GM10266 (cell line): ENCODE measurements around the gene DPH1.

Source experiments
- DNase-seq: peaks from one replicate; pipeline ENCODE4 v3.0.0; 2012; ENCODE audit errors: extremely low spot score
- TF ChIP-seq, protein P1 (sequence below): IDR thresholded peaks from 2 replicates; pipeline ENCODE4 v1.5.1; 2012; ENCODE audit warnings: mild to moderate bottlenecking, low read depth; ENCODE audit not compliant: control insufficient read depth, insufficient read depth; ENCODE audit errors: missing control alignments

DPH1 gene

DNA sequence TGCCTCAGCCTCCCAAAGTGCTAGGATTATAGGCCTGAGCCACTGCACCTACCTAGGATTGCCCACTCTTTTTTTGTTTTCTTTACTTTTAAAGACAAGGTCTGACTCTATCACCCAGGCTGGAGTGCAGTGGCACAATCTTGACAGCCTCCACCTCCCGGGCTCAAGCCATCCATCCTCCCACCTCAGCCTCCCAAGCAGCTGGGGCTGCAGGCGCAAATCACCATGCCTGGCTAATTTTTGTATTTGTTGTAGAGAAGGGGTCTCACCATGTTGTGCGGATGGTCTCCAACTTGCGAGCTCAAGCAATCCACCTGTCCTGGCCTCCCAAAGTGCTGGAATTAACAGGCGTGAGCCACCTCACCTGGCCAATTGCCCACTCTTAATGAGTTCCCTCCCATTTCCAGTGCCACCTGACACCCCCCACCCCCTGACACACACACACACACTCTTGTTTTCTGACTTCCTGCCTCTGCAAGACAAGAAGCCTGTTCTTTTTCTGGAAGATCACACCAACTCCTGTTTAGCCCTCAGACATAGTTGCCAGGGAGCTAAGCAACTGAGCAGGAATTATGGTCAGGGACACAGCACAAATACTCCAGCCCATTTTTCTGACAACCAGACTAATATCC, 14.4 kb downstream of the DPH1 start:
- DNase-seq = no peak
- TF ChIP-seq, protein P1, sequence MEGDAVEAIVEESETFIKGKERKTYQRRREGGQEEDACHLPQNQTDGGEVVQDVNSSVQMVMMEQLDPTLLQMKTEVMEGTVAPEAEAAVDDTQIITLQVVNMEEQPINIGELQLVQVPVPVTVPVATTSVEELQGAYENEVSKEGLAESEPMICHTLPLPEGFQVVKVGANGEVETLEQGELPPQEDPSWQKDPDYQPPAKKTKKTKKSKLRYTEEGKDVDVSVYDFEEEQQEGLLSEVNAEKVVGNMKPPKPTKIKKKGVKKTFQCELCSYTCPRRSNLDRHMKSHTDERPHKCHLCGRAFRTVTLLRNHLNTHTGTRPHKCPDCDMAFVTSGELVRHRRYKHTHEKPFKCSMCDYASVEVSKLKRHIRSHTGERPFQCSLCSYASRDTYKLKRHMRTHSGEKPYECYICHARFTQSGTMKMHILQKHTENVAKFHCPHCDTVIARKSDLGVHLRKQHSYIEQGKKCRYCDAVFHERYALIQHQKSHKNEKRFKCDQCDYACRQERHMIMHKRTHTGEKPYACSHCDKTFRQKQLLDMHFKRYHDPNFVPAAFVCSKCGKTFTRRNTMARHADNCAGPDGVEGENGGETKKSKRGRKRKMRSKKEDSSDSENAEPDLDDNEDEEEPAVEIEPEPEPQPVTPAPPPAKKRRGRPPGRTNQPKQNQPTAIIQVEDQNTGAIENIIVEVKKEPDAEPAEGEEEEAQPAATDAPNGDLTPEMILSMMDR = no peak

DNA sequence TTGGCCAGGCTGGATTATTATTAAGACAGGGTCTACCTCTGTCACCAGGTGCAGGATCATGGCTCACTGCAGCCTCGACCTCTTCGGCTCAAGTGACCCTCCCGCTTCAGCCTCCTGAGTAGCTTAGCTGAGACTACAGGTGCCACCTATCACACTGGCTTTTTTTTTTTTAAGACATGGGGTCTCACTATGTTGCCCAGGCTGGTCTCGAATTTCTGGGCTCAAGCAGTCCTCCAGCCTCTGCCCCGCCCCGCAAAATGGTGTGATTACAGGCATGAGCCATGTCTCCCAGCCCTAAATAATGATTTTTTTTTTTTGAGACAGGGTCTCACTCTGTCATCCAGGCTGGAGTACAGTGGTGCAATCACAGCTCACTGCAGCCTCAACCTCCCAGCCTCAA, 17.6 kb downstream of the DPH1 start:
- TF ChIP-seq, protein P1 = no peak
- no peak for DNase-seq

DNA sequence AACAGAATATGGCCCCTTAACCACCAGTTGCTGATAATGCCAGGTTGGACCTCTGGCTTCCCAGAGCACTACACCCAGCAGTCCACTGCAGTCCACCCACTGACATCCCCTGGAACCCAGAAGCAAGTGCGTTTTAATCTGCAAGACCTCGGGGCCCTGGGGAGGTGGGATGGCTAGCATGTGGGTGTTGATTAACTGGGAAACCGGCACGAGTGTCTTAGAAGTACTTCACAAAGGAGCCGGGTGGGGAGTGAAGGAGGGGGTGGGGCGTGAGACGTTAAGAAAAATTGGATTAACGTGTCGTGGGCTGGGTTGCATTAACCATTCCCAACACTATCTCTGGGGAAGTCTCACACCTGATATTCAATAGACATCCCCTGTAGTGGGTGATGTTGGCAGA, 18.9 kb downstream of the DPH1 start:
- TF ChIP-seq, protein P1 = no peak
- DNase-seq = no peak

DNA sequence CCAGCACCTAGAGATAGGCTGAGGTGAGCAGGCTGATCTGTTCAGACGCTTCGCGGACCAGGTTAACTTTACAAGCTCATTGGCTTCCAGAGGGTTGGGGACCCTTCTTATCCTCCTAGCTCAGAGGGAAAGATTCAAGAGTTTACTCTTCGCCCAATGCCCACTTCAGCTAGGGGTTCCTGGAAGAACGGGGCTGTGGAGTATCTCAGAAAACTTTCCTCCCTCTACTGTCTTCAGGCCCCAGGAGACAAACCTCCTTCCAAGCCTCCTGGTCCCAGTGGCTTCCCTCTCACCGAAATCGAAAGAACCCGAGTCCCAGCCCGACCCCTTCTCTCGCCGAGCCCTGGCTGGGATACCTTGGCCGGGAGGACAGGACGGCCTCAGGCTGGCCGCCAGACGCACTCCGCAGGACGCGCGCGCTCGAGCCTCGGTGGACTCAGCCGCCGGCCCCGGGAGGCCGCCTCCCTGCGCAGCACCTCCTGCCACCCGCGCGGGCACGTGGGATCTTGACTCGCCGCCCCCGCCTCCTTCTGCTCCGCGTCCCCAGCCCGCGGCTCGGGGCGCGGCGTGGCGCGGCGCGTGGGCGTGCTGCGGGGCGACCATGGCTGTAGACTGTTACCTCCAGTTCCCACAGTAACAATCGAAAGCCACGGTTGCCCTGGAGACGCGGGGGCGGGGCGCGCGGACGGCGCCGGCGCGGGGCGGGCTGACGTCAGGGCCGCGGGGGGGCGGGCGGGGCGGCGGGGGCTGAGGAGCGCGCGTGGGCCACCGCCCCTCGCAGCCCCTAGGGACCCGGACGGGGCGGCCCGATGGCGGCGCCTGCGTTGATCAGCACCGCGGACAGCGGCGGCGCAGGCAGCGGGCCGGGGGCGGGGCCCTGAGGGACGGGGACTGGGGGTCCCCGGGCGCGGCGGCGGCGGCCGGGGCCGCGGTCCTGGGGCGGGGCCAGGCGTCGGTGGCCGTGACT, 19.7 kb downstream of the DPH1 start:
- peak; percentile 96 for DNase-seq
- TF ChIP-seq, protein P1 = no peak

DNA sequence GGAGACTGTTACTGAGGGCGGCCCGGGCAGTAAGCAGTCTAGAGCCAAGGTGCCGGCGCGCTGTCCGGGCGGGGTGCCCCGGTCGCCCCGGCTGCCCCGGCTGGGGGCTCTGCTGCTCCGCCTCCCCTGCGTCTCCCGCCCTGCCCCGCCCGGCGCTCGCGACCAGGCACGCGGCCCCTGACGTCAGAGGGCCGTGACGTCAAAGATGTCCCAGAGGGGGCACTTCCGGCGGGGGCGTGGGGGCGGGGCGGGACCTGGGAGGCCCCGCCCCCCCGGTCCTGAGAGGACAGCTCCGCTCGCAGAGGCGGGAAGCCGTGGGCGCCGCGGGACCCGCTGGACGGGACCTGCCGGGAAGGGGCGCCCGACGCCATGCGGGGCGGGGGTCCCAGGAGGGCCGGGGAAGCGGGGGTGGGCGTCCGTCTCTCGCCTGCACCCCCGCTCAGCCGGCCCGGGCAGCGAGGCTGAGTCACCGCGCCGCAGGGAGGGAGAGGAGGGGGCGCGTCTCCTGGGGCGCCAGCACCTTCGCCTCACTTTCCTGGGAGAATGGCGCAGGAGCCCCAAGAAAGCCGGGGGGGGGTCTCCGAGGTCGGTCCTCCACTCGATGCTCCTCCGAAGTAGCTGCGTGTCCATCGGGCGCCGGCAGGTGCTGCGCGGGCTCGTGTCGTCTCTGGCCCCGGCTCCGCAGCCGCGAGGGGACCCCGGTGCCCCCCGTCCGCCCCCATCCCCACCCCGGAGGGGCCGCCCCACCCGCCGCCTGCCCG, 20.5 kb downstream of the DPH1 start:
- peak; percentile 86 for DNase-seq
- TF ChIP-seq, protein P1 = no peak

DNA sequence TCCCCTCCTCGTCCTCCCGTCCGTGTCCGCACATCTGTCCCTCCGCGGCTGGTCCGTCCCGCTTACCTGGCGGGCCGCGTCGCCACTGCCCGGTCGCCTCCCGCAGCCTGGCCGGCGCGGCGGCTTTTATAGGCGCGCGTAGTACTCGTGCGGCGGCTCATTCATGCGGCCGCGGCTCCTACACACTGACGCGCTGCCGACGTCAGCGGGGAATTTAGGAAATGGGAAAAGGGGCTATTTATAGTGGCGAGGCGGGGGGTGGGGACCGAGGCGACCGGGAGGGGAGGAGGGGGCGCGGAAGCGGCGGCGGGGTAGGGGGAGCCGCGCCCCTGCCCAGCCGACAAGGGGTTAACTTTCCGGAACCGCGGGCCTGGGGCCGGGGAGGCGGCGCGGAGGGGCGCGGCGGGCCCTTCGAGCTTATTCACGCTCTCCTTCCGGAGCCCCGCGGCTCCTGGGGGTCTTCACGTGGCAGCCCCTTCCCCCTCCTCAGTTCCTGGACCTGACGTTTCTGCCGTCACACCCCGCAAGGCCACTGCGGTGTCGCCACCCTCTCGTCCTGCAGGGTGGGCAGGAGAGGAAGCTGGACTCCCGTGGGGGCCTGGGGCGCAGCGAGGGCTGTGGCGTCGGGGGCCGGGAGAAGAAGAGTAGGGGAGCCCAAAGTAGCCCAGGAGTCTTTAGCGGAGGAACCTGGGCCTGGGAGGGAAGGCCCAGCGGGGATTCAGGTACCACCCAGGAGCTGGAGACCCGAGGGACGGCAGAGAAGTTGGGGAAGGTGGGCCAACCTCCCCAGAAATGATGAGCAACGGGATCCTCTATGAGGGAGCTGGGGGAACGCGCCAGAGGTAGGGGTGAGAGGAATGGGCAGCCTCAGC, 21.3 kb downstream of the DPH1 start:
- DNase-seq = no peak
- TF ChIP-seq, protein P1 = no peak
